NCI-H2081 (cell line): ENCODE results near the gene POLR1B.
"Not testable (repeated sequence)": the region's sequence is repeated elsewhere in the genome, so short reads cannot be mapped to it uniquely, and the experiment has no call there.

Source experiments
- DNase-seq, 2 experiments: peaks; one replicate each; lab custom pipeline; 2025; lab: John Stamatoyannopoulos, UW

POLR1B gene, protein sequence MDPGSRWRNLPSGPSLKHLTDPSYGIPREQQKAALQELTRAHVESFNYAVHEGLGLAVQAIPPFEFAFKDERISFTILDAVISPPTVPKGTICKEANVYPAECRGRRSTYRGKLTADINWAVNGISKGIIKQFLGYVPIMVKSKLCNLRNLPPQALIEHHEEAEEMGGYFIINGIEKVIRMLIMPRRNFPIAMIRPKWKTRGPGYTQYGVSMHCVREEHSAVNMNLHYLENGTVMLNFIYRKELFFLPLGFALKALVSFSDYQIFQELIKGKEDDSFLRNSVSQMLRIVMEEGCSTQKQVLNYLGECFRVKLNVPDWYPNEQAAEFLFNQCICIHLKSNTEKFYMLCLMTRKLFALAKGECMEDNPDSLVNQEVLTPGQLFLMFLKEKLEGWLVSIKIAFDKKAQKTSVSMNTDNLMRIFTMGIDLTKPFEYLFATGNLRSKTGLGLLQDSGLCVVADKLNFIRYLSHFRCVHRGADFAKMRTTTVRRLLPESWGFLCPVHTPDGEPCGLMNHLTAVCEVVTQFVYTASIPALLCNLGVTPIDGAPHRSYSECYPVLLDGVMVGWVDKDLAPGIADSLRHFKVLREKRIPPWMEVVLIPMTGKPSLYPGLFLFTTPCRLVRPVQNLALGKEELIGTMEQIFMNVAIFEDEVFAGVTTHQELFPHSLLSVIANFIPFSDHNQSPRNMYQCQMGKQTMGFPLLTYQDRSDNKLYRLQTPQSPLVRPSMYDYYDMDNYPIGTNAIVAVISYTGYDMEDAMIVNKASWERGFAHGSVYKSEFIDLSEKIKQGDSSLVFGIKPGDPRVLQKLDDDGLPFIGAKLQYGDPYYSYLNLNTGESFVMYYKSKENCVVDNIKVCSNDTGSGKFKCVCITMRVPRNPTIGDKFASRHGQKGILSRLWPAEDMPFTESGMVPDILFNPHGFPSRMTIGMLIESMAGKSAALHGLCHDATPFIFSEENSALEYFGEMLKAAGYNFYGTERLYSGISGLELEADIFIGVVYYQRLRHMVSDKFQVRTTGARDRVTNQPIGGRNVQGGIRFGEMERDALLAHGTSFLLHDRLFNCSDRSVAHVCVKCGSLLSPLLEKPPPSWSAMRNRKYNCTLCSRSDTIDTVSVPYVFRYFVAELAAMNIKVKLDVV

DNA sequence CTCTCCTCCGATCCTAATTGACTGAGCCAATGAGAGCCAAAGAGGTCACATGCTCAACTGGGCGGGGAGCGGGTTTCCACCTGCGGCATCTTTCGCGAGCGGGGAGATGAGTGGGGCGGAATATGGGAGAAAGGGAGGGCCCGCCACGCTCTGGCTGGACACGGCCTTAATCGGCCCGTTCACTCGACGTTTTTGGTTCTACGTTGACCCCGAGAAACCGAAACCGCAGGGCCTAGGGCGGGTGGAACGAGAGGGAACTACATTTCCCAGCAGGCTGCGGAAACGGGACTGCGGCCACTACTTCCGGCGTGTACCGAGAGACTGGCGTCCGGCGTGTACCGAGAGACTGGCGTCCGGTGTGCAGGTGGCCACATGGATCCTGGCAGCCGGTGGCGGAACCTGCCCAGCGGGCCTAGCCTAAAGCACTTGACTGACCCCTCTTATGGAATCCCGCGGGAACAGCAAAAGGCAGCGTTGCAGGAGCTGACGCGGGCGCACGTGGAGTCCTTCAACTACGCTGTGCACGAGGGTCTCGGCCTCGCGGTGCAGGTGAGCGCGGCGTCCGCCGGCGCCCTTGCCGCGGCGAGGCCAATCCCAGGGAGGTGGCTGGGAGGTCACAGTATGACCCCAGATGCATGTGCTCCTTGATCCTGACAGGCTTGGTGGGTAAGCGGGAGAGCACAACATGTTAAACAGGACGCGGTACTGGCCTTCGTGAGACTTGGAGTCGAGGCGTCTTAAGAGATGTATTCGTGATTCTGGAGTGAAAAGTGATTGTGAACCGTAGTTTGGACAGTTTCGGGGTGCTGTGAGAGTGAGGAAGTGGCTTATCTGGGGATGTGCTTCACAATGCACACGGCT is at the start of gene POLR1B:
Gene POLR1B, plus strand, starts transcription at position 343 of the 861 bp plus-strand sequence. Its CDS starts 30 bp downstream, at position 373.
- DNase-seq = peak; percentile 85 to 89

DNA sequence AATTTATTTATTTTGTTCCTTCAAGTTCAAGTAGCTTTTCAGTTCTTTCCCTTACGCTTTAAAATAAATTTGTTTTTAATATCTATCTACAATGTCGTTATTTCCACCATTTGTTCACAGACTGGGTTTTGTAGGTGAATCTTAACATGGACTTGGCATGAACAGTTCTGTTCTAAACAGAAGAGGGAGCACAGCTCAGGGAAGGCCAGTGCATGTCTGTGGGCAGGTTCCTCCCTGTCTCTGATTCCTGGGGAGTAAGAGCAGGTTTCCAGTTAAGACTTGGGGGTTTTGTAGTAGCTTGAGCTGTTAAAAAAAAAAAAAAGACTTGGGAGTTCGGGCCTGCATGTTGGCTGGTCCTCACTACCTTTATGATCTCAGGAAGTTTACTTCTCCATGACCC is 49.2 kb upstream of the POLR1B start:
- no peak for DNase-seq

DNA sequence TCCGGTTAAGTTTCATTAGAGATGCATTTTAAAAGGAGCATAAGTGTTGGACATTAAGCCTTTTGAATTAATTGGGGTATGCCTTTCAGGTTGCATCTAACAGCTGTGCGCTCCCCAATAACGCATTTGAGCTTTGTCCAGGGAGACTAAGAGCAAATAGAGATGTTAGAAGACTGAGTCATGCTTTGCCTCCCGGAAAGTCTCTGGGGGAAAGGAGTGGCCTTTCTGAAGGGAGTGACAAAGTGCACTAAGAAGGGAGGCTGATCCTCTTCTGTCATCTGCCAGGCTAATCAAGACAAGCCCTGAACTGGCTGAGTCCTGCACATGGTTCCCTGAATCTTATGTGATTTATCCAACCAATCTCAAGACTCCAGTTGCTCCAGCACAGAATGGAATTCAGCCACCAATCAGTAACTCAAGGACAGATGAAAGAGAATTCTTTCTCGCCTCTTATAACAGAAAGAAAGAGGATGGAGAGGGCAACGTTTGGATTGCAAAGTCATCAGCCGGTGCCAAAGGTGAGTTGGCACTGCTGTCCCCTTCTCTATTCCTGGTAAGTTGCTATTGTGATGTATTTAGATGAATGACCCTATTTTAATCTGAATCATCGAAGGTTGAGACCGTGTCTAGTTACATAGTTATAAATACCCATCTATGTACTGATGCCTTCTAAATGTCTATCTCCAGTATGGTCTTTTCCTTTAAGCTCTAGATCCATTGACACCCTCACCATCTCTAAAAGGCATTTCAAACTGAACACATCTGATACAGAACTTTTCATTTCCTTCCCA is 48.2 kb upstream of the POLR1B start:
- no peak for DNase-seq

DNA sequence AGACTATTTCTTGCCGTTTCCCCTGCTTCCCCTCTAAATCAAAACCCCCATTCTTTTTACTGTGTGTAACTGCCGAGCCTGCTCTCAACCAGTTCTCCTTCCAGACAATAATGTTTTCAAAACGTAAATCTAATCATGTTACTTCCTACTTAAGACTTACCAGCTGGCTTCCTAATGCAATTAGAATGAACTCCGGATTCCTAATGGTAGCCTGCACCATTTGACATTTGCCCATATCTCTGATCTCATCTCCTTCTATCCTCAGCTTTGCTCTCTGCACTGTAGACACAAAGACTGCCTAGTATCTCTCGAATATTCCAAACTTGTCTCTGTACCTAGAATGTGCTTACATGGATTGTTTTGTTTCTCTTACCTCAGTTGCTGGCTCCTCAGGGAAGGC is 47.4 kb upstream of the POLR1B start:
- no peak for DNase-seq

DNA sequence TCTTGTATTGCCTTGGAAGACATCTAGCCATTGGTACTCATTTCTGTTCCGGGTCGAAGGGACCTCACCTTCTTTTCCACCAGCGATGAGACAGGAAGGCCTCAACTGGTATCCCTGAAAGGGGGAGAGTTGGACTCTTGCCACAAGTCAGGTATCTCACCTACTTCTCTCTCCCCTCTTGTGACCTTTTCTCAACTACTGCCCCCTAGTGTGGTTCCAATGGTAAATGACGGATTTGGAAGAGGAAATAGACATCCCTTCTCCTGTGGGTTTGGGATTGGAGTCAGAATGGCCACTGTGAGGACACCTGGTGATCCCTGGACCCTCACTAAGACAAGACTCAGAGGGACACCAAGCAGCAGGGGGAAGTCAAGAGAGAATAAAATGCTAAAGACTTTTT is 46.4 kb upstream of the POLR1B start:
- not testable (repeated sequence) for DNase-seq

DNA sequence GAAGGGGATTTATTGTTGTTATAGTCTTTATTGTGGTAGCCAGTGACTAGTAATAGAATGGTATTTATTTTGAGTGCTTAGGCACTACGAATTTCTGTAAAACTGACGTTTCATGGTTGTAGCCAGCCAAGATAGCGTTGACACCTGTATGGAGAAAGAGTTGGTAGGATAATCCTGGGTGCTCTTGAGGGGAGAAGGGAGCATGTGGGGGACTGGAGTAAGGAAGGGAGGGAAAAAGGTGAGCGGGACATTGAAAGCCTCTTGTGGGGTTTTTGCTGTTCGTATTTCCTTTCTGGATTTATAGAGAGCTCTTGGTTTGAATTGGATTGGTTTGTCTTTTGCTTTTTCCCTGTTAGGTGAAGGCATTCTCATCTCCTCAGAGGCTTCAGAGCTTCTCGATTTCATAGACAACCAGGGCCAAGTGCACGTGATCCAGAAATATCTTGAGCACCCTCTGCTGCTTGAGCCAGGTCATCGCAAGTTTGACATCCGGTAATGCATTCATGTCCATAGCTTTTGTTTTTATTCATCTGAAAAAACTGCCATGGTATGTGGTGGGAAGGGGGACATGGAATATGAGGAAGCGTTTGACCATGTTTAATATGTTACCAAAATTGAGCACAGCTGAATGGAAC is 41.3 kb upstream of the POLR1B start:
- DNase-seq = peak; percentile 11 to 55

DNA sequence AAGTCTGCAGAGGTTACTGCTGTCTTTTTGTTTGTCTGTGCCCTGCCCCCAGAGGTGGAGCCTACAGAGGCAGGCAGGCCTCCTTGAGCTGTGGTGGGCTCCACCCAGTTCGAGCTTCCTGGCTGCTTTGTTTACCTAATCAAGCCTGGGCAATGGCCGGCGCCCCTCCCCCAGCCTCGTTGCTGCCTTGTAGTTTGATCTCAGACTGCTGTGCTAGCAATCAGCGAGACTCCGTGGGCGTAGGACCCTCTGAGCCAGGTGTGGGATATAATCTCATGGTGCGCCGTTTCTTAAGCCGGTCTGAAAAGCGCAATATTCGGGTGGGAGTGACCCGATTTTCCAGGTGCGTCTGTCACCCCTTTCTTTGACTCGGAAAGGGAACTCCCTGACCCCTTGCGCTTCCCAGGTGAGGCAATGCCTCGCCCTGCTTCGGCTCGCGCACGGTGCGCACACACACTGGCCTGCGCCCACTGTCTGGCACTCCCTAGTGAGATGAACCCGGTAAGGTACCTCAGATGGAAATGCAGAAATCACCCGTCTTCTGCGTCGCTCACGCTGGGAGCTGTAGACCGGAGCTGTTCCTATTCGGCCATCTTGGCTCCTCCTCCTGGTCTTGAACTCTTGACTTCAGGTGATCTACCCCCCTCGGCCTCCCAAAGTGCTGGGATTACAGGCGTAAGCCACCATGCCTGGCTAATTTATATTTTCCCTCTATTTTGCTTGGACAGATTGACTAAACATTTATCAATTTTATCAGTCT is 32.8 kb upstream of the POLR1B start:
- not testable (repeated sequence) for DNase-seq

DNA sequence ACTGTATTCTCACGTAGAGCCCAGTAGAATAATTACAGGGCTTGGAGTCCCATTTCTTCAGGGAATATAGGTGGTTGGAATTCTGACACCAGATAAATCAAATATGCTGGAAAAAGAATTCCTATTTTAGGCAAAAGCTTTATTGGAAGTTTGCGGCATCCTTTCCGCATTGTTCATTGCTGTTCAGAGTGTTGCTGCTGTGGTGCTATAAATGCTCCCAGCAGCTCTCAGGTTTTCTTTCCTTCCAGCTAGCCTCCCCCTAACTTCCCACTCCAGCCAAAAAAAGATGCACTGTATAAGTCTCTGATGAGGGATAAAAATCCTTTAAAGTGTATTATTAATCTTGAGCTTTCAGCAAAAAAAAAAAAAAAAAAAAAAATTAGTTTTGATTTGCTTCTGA is 25.5 kb upstream of the POLR1B start:
- no peak for DNase-seq

DNA sequence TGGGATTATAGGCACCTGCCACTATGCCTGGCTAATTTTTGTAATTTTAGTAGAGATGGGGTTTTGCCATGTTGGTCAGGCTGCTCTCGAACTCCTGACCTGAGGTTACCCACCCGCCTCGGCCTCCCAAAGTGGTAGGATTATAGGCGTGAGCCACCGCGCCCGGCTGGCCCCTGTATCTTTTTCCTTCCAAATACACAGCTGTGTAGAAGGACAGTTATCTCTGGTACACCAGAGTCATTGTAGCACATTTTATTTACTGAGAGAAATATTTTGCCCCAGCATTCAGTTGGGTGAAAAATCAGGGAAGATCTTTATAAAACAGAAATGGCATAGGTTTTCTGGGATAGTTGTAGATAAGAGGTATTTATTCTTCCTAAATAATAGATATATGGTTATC is 23.5 kb upstream of the POLR1B start:
- DNase-seq = no peak

DNA sequence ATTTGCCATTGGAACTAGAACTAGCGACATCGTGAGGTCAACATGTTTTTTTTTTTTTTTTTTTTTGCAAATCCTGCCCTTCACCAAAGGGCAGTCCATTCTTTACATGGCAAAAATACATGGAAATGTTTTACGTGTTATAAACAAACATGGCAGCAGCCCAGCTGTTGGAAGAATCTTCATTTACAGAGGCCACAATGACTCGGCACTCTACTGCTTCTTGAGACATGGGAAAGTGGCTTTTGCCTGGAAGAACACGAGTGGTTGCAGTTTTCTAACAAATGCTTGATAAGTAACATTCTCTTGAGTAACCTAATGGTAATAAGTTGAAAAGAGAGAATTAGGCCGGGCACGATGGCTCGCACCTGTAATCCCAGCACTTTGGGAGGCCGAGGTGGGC is 22.8 kb upstream of the POLR1B start:
- no peak for DNase-seq

DNA sequence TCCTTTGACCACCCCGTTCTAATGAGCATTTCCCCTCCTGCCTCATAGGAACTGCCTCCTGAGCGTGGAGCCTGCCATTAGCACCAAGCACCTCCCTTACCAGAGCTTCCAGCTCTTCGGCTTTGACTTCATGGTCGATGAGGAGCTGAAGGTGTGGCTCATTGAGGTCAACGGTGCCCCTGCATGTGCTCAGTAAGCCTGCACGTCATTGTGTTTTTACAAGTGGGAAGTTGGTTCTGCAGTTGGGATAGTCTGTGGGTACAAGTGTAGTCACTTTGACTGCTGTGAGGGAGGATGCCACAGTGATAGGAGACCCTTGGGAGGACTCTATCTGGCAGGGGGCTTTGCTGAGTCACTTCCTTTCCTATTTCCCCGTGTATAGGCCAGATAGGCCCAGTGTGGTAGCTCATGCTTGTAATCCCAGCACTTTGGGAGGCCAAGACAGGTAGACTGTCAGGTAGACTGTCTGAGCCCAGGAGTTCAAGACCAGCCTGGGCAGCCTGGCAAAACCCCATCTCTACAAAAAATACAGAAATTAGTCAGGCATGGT is 22.0 kb upstream of the POLR1B start:
- DNase-seq = no peak

DNA sequence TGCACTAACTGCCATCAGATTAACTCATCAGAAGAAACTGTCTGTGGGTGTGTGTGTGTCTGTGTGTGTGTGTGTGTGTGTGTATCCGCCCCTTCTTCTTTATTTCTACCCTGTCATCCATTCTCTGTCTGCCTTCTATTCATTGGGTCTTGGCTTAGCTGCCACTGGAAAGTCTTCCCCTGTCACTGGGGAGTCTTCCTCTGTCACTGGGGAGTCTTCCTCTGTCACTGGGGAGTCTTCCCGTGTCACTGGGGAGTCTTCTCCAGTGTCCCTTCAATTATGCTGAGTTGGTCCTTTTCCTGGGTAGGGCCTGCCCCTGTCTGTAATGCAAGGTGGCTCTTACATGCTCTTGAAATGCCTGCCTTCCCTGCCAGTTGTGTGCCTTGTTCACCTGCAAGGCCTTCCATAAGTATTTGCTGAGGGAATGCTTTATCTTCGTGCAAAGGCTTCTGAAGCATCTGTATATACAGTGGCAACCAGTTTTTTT is 18.9 kb upstream of the POLR1B start:
- DNase-seq = no peak

DNA sequence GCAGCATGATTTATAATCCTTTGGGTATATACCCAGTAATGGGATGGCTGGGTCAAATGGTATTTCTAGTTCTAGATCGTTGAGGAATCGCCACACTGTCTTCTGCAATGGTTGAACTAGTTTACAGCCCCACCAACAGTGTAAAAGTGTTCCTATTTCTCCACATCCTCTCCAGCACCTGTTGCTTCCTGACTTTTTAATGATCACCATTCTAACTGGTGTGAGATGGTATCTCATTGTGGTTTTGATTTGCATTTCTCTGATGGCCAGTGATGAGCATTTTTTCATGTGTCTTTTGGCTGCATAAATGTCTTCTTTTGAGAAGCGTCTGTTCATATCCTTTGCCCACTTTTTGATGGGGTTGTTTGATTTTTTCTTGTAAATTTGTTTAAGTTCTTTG is 18.0 kb upstream of the POLR1B start:
- not testable (repeated sequence) for DNase-seq

DNA sequence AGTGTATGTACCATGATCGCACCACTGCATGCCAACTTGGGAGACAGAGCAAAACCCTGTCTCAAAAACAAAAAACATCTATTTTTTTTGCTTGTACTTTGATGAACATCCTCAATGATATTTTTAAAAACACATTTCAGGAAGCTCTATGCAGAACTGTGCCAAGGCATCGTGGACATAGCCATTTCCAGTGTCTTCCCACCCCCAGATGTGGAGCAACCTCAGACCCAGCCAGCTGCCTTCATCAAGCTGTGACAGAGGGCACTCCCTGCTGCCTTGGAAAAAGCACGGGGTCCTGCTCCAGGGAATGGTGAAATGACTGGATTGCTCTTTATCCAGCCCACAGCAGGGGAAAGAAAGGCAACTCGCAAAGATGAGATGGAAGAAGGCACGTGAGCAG is 13.7 kb upstream of the POLR1B start:
- DNase-seq = no peak

DNA sequence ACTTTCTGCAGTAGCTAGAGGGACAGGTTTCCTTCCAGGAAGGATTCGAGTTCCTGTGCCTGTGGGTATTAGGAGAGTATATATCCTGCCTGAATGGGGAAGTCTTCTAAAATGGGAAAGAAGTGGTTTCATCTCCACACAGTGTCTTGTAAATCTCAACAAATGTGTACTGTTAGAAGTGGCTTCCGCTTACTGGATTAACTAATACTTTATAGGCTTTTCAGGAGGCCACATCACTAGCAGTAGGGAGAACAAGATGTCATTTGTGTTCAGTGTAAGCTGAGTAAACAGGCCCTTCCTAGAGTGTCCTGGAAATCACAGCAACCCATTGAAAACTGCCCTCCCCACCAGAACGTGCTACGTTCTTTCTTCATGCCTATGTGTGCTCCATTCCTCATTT is 12.5 kb upstream of the POLR1B start:
- DNase-seq = no peak

DNA sequence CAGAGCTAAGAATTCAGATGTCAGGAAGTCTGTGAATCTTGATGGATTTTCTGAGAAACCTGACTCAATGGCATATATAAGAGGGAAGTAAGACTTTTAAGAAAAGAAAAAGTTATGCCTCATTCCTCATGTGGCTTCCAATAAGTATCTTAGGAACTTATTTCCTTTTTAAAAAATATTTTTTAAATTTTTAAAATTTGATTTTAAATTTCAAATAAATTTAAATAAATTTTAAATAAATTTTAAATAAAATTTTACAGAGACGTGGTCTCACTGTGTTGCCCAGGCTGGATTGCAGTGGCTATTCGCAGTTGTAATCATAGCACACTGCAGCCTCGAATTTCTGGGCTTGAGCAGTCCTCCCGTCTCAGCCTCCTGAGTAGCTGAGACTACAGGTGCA is 11.5 kb upstream of the POLR1B start:
- DNase-seq = no peak

DNA sequence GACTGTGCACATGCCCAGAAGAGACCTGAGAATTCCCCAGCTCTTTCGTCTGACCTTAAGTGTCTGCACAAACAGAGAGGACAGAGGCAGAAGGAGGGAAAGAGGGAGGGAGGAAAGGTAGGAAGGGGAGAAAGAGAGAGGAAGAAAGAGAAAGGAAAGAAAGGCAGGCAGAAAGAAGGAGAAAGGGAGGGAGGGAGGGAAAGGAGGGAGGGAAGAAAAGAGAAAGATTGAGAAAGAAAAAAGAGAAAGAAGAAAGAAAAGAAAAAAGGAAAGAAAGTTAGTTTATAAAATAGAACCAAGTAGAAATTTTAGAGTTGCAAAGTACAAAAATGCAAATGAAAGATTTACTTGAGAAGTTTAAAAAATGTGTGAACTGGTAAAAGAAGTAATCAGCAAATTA is 7.4 kb upstream of the POLR1B start:
- DNase-seq = no peak

DNA sequence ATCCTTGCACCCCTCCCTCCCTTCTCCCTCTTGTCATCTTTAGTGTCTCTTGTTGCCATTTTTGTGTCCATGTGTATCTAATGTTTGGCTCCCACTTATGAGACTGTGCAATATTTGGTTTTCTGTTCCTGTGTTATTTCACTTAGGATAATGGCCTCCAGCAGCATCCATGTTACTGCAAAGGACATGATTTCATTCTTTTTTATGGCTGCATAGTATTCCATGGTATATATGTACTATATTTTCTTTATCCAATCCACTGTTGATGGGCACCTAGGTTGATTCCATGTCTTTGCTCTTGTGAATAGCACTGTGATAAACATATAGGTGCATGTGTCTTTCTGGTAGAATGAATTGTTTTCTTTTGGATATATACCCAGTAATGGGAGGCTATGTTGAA is 5.6 kb upstream of the POLR1B start:
- DNase-seq = not testable (repeated sequence)

DNA sequence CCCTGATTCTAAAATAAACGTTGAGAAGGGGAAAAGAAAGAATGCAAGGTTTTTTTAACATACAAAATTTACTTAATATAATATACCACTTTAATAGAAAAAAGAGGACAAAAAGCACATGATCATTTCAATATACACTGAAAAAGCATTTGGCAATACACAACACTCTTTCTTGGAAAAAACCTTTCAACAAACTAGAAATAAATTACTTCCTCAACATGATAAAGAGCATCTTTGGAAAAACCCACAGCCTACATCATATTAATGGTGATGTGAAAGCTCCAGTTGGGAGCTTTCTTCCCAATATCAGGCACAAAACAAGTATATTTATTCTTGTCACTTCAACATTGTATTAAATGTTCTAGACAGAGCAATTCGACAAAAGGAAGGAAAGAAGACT is 3.0 kb upstream of the POLR1B start:
- DNase-seq = no peak
